ENCODE results near the gene SYT17. TPM values are rescaled to one million over a fixed set of nuclear protein-coding genes. Genes with fewer than 3 reads are reported as not detected.

Gene SYT17
- total RNA-seq, 6 donors from 2014 or later = 11.6 to 49.2 (median 14.8) TPM

DNA sequence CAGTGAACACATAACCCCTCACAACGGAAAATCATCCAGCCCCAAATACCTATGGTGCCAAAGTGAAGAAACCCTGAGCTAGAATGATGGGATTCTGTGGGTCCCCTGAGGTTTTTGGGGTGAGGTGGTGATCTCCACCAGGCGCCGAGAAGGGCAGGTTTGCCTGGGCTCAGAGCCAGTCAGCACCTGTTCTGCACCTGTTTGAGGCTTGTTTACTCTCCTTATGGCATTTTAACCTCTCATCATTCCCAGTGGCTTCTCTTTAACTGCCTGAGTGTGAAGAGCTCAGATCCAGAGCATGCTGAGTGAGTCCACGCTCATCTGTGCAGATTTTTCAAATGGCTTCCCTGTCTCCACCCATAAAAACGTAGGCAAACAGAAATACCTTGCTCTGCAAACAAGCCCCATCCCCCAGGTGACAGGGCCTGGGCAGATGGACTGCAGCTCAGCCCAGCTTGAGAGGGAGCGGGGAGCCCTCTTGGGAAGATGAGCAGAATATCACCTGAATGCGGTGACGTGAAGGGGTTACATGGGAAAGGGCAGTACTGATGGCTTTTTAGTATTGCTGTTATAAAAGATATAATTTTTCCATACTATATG is 77.4 kb downstream of the SYT17 start:
- Histone ChIP-seq H3K4me1 (no peaks in the 10 kb centered on the region), H3K27ac (no peak overlapping the region), H3K9me3 (peaks cover 0 to 3% (median under 1%) of the 10 kb centered on the region in 4 donors), H3K27me3 (no peaks in the 10 kb centered on the region), H3K4me3 (no peak overlapping the region), H3K36me3 (no peaks in the 10 kb centered on the region)
- TF ChIP-seq EP300 (IDR thresholded peaks at IDR 0.05) (no peak), POLR2A (IDR thresholded peaks at IDR 0.05) (no peak), POLR2AphosphoS5 (IDR thresholded peaks at IDR 0.05) (no peak)
- TF ChIP-seq, protein P1, sequence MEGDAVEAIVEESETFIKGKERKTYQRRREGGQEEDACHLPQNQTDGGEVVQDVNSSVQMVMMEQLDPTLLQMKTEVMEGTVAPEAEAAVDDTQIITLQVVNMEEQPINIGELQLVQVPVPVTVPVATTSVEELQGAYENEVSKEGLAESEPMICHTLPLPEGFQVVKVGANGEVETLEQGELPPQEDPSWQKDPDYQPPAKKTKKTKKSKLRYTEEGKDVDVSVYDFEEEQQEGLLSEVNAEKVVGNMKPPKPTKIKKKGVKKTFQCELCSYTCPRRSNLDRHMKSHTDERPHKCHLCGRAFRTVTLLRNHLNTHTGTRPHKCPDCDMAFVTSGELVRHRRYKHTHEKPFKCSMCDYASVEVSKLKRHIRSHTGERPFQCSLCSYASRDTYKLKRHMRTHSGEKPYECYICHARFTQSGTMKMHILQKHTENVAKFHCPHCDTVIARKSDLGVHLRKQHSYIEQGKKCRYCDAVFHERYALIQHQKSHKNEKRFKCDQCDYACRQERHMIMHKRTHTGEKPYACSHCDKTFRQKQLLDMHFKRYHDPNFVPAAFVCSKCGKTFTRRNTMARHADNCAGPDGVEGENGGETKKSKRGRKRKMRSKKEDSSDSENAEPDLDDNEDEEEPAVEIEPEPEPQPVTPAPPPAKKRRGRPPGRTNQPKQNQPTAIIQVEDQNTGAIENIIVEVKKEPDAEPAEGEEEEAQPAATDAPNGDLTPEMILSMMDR (IDR thresholded peaks at IDR 0.05) = no peak
- WGBS, 2 donors = 83 to 93% methylated on average over 8 of the region's 8 CpGs
- DNase-seq (no peak), ATAC-seq (ENCODE audit: low FRiP score in 2 of 2) (no peak)

DNA sequence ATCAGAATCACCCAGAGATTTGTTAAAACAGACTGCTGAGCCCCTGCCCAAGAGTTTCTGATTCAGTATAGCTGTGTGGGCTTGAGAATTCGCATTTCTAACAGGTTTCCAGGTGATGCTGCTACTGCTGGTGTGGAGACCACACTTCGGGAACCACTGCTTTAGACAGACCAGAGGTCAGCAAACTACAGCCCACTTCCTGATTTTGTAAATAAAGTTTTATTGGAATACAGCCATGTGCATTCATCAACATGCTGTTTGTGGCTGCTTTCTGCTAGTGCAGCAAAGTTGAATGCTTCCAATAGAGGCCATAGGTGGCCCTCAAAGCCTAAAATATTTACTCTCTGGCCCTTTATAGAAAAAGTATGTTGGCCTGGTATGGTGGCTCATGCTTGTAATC is 84.9 kb downstream of the SYT17 start:
- DNase-seq (no peak), ATAC-seq (ENCODE audit: low FRiP score in 2 of 2) (no peak)
- no peaks in the 10 kb centered on the region for H3K36me3 ChIP-seq
- 77 to 92% methylated on average over 2 of the region's 2 CpGs for WGBS, 2 donors
- TF ChIP-seq POLR2AphosphoS5 (IDR thresholded peaks at IDR 0.05) (no peak), EP300 (IDR thresholded peaks at IDR 0.05) (no peak), POLR2A (IDR thresholded peaks at IDR 0.05) (no peak)
- TF ChIP-seq, protein P1 (IDR thresholded peaks at IDR 0.05) = no peak
- H3K4me3 ChIP-seq = no peak overlapping the region
- H3K9me3 ChIP-seq = no peaks in the 10 kb centered on the region
- H3K27ac ChIP-seq = no peak overlapping the region
- no peaks in the 10 kb centered on the region for H3K27me3 ChIP-seq
- no peaks in the 10 kb centered on the region for H3K4me1 ChIP-seq

DNA sequence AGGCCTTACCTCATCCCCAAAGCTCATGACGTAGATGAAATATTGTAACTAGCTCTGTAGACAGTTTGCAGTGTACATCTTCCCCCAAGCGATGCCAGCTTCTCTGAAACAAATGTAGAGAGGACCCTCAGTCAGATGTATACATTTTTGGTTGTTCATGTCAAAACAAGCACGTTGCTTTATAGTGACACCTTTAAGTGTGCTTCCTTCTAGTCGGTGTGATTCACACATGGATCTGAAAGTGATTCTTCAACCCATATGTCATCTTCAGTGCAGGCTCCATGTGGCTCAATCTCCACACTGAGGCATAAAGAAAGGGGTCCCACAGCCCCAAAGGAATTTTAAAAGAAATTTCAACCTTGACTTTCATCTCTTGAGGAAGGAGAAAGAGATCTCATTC is 86.6 kb downstream of the SYT17 start:
- TF ChIP-seq, protein P1 (IDR thresholded peaks at IDR 0.05) = no peak
- no peak for TF ChIP-seq POLR2AphosphoS5 (IDR thresholded peaks at IDR 0.05)
- TF ChIP-seq EP300 (IDR thresholded peaks at IDR 0.05) = no peak
- no peak for TF ChIP-seq POLR2A (IDR thresholded peaks at IDR 0.05)
- H3K4me1 ChIP-seq = no peaks in the 10 kb centered on the region
- DNase-seq (no peak), ATAC-seq (ENCODE audit: low FRiP score in 2 of 2) (no peak)
- H3K27me3 ChIP-seq = no peaks in the 10 kb centered on the region
- H3K27ac ChIP-seq = no peak overlapping the region
- H3K4me3 ChIP-seq = no peak overlapping the region
- WGBS, 2 donors = 63 to 75% methylated on average over 4 of the region's 4 CpGs
- no peaks in the 10 kb centered on the region for H3K9me3 ChIP-seq
- H3K36me3 ChIP-seq = no peaks in the 10 kb centered on the region

DNA sequence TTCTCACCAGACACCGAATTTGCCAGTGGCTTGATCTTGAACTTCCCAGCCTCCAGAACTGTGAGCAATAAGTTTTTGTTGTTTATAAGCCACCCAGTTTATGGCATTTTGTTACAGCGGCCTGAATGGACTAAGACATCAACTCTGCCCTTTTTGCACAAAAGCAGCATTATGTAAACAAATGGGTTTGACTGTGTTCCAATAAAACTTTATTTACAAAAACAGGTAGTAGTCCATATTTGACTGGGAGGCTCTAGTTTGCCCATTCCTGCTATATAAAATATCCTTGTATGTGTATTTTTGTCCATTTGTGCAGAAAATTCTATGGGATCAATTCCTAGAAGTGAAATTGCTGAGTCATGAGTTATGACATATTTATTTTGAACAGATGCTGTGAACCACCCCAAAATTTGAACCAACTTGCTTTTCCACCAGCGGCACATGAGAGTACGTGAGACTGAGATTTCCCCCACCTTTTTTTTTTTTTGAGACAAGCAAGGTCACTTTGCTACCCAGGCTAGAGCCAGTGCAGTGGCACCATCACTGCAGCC is 96.2 kb downstream of the SYT17 start:
- peaks cover 0 to 9% (median 3%) of the 10 kb centered on the region in 4 donors for H3K36me3 ChIP-seq
- WGBS, 2 donors = 80 to 81% methylated on average over 4 of the region's 4 CpGs
- peaks cover 0 to 3% (median 0%) of the 10 kb centered on the region in 4 donors for H3K9me3 ChIP-seq
- ATAC-seq (ENCODE audit: low FRiP score in 2 of 2) (no peak), DNase-seq (no peak)
- TF ChIP-seq EP300 (IDR thresholded peaks at IDR 0.05) = no peak
- H3K27ac ChIP-seq = no peak overlapping the region
- no peak overlapping the region for H3K4me3 ChIP-seq
- H3K27me3 ChIP-seq = no peaks in the 10 kb centered on the region
- H3K4me1 ChIP-seq = no peaks in the 10 kb centered on the region

DNA sequence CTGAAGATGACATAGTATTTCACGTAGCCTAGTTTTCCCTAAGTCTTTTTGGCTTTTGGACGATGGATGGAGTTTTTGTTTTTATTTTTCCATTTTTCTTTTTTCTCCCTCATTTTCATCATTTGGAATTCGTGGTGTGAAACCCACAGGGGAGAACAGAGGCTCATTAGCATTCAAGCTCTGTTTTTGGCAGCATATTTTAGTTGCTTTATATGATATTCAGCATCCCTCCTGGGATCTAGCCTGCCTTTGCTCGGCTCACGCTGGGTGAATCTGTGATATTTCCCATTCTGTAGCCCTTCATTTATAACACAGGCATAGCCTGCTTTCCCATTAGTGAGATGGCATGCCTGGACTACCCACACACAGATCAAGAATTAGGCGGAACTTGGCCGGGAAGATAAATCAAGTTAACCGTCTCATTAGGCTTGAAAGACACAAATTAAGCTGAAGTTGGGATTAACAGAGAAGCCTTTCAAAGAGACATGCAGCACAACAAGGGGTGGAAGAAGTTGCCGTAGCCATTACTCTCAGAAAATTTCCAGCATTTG is 97.4 kb downstream of the SYT17 start:
- Histone ChIP-seq H3K4me1 (no peaks in the 10 kb centered on the region), H3K36me3 (peaks cover 0 to 9% (median 3%) of the 10 kb centered on the region in 4 donors), H3K9me3 (peaks cover 0 to 3% (median 0%) of the 10 kb centered on the region in 4 donors), H3K27ac (no peak overlapping the region), H3K4me3 (no peak overlapping the region), H3K27me3 (no peaks in the 10 kb centered on the region)
- TF ChIP-seq, protein P1 (IDR thresholded peaks at IDR 0.05) = no peak
- no peak for TF ChIP-seq POLR2A (IDR thresholded peaks at IDR 0.05)
- TF ChIP-seq POLR2AphosphoS5 (IDR thresholded peaks at IDR 0.05) = no peak
- TF ChIP-seq EP300 (IDR thresholded peaks at IDR 0.05) = no peak
- ATAC-seq (ENCODE audit: low FRiP score in 2 of 2) = no peak
- 88 to 90% methylated on average over 9 of the region's 9 CpGs for WGBS, 2 donors
- no peak for DNase-seq
